HG02884 (cell line): ENCODE data around the gene BANP.
"Not testable (repeated sequence)": the region's sequence is repeated elsewhere in the genome, so short reads cannot be mapped to it uniquely, and the experiment has no call there.

Source experiments
- ATAC-seq: cut with Tn5 transposase; IDR thresholded peaks from one replicate; pipeline ENCODE4 v1.9.1; 2021; ENCODE audit warnings: mild to moderate bottlenecking, moderate library complexity; ENCODE audit not compliant: unreplicated experiment

The BANP gene

DNA sequence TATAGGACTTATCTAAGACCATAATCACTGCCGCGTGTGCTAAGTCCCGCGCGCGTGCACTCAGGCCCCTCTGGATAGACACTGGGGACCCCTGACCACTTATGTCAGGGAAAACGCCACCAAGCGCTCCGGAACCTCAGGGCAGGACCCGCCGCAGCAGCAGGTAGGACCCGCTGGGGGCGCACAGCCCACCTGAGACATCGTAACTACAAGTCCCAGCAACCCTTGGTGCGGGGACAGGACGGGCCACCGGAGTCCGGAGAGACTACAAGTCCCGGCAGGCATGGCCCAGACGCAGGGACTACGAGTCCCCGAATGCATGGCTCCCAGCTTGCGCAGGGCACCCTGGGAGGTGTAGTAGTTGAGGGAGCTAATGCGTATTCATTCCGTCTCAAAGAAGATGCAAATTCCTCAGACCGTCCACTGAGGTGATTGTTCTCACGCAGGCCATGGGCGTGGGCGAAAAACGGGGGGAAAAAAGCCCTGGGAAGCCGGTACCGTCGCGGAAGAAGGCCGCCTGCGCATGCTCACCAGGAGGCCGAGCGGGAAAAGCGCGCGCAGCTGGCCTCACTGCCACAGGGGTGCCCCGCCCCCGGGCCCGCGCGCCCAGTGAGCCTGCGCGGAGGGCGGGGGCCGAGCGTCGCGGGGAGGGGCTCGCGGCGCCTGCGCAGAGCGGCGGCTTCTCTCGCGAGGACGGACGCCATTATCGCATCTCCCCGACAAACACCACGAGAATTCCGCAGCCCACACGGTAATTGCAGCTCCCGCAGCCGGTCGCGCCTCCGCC, at the start of gene BANP:
Gene BANP (plus strand): TSS at position 670 of the 787 bp plus-strand sequence. CDS start 23,682 bp downstream, outside the sequence.
- ATAC-seq, result peak; percentile 79

- not testable (repeated sequence) for ATAC-seq
Observed at GRCh38 chr16:87904963-87905362, 46.3 kb upstream of the BANP start.

DNA sequence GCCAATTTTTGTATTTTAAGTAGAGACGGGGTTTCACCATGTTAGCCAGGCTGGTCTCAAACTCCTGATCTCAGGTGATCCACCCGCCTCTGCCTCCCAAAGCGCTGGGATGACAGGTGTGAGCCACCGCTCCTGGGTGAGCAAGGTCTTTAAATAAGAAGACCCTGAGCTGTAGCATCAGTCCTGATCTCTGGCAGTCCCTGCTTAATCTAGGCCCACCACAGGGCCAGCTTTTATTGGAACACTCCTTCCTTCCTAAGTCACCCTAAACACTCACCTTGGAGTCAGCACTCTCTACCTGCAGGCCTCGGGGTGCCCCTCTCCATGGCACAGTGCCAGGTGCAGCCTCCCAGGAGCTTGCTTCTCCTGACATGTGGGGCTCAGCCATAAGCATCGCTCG, 45.7 kb upstream of the BANP start:
- ATAC-seq, result not testable (repeated sequence)

- not testable (repeated sequence) for ATAC-seq
Observed at GRCh38 chr16:87908101-87908500, 43.1 kb upstream of the BANP start.

- ATAC-seq, result peak; percentile 66
Observed at GRCh38 chr16:87909203-87909935, 41.9 kb upstream of the BANP start.

DNA sequence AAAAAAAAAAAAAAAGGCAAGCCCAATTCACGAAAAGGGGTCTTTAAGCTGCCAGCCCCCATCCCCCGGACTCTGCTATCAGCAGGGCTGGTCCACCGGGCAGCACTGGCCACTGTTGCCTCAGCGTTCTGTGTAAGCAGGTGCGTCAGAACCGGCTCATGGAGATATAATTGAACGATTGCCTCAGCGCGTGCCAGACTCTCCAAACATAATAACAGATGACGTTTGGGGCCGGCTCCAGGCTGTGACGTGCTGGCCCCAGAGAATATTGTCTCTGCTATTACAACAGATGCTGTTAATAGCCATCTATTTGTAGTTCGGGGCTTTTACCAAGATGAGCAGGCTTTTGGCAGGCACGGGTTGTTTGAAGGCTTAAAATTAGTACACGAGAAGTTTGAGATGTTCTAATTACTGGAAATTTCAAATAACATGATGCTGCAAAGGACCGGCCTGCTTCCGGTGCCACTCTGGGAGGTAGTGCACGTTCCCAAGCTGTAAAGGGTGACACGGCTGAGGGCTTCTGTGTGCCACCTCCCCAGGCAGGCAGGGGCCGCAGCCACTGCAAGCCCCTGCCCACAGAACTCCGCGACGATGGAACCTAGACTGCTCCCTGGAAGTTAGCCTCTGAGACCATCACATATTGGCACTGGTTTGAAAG, 40.0 kb upstream of the BANP start:
- ATAC-seq, result not testable (repeated sequence)

DNA sequence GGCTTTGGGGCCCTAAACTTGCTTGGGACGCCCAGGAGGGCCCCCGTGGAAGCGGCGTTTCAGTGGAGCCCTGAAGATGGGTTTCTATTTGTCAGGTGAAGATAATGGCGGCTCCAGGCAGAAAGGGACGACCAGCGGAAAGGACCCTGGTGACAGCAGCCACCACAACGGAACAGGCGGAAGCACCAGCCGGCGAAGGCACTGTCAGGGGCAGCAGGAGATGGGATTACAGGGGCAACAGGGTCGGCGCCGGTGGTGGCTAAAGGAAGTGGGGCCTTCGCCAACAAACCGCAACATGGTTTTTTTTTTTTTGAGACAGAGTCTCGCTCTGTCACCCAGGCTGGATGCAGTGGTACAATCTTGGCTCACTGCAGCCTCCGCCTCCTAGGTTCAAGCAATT, 38.5 kb upstream of the BANP start:
- not testable (repeated sequence) for ATAC-seq

DNA sequence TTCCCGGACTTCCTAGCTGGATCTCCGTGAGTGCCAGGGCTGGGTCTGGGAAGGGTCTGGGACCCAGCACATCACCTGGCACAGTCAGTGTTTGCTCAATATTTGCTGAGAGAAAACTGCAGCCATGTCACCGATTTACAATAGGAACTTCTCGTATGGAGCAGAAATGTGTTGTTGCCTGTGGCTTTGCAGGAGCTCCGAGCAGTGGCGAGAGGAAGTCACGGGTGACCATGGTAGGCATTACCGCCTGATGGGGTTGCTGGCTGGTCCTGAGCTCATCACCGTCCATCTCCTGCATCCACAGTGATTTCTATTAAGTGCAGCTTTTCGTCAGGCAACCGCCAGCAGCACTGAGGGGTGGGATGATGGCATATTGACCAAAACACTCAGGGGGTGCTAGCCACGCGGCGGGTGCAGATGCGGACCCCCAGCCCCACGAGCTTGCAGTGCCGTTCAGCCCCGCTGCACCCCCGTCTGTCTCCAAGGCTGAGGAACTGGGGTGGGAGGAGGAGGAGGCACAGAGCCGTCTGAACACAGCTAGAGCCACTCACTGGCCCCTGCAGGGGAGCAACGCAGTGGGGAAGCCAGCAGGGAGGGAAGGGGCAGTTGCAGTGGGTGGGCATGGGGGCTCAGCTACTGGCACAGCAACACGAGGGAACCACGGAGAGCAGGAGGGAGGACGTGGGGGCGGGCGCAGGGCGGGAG, 37.1 kb upstream of the BANP start:
- not testable (repeated sequence) for ATAC-seq

DNA sequence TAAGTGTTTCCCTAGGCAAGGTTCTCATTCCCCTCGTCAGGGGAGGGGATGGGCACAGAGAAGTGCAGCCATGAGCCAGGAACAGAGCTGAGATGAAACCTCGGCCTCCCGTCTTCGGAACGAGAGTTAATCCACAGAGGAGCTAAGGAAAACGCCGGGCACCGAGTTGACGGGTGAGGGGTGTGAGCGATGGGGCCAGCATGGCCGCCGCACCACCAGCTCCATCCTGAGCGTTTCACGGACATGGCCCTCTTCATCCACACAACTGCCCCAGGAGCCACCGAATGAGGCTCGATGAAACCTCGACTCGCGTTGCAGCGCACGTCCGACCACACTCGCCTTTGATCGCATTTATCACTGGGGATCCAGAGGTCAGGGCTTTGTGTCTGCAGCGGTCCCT, 36.4 kb upstream of the BANP start:
- no peak for ATAC-seq

DNA sequence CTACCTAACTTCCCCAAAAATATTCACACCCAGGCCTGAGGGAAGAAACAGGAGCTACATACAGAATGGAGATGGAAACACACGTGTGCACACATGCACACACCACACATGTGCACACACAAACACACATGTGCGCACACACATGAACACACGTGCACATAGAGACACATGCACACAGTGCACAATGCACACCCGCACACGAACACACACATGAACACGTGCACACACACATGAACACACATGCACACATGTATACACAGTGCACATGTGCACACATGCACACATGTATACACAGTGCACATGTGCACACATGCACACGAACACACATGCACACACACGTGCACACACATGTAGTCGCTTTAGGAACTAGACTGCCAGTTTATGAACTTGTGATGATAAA, 33.7 kb upstream of the BANP start:
- ATAC-seq, result no peak

GRCh38 chr16:87918338-87918737, 32.9 kb upstream of the BANP start:
- ATAC-seq, result no peak

- ATAC-seq, result no peak
Observed at GRCh38 chr16:87918866-87919680, 32.2 kb upstream of the BANP start.

DNA sequence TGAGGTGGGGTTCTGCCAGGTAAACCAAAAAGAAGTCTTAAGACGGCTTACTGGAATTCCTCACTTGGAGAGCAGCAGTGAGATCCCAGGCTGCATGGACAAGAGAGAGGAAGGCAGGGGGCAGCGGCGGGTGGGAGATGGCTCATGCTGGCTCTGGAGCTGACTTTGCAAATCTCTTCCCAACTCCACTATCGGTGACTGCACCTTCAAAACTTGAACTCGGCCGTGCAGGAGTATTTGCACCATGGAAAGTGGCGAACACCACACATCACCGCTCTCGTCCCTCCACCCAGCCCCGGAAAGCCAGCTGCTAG, 31.6 kb upstream of the BANP start:
- no peak for ATAC-seq

DNA sequence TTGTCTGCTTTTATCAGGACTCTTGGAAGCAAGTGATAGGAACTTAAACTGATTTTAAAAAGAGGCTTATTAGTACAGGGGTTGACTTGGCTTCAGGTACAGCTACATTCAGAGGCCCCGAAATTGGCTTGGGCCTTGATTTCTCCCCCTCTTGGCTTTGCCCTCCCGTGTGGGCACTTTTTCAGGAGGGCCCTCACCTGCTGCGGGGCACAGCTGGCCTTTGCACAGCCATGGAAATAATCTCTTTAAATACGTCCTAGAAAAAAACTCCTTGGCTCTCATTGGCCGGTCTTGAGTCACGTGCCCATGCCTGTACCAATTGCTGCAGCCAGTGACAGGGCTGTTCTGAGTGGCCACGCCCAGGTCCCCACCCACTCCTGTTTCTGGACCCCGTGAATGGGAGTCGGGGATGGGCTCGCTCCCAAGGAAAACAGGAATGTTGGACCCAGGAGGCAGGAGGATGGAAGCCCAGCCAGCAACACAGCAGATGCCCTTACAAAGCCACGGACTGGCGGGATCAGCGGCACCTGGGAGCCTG, 29.9 kb upstream of the BANP start:
- no peak for ATAC-seq

GRCh38 chr16:87922250-87922871, 28.9 kb upstream of the BANP start:
- ATAC-seq, result no peak

- ATAC-seq, result no peak
Observed at GRCh38 chr16:87924041-87924810, 27.0 kb upstream of the BANP start.

GRCh38 chr16:87924811-87925670, 26.2 kb upstream of the BANP start:
- no peak for ATAC-seq
